Skeletal muscle cell (primary cell): ENCODE data around the gene RMRP.

Source experiments
- DNase-seq: peaks from one replicate; pipeline ENCODE4 v3.0.0-alpha.2; 2010; ENCODE audit warnings: low read depth
- H3K4me3 ChIP-seq: 2 replicates; pipeline ENCODE4 v1.5.1; 2011; ENCODE audit warnings: low read depth, mild to moderate bottlenecking, control low read depth, low read length, moderate library complexity

Gene RMRP

DNA sequence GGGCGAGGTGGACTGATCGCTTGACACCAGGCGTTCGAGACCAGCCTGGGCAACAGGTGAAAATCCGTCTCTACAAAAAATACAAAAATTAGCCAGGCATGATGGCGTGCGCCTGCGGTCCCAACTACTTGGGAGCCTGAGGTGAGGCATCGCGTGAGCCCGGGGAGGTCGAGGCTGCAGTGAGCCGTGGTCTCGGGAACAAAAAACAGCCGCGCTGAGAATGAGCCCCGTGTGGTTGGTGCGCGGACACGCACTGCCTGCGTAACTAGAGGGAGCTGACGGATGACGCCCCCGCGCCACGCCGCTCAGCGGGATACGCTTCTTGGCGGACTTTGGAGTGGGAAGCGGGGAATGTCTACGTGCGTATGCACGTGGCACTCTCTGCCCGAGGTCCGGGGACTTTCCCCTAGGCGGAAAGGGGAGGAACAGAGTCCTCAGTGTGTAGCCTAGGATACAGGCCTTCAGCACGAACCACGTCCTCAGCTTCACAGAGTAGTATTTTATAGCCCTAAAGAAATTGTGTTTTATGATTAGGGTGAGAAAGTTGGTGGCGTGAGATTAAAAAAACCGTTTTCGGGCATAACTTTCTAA is at the start of gene RMRP:
TSS of gene RMRP (minus strand) at position 474 of the 591 bp plus-strand sequence.
- H3K4me3 ChIP-seq, result peak within 1 kb of the TSS; percentile 79
- DNase-seq, result peak; percentile 99

DNA sequence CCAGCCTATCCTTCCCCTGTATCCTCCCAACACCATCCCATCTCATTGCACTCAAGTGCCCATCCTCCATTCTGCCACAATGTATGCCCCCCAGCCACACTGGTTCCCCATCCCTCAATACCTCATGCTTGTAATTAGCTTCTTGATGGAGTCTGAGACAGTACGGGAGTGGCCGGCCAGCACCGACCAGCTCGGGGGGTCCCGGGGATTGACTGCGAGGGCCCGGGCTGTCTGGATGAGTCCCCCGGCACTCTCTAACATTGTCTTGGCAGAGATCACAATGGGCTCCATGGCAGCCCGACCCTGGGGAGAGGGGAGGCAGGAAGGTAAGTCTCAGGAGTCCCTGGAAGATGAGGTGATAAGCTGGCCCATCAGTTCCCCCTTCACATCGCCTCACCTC is 49.1 kb upstream of the RMRP start:
- no peak overlapping the region for H3K4me3 ChIP-seq
- DNase-seq, result no peak

DNA sequence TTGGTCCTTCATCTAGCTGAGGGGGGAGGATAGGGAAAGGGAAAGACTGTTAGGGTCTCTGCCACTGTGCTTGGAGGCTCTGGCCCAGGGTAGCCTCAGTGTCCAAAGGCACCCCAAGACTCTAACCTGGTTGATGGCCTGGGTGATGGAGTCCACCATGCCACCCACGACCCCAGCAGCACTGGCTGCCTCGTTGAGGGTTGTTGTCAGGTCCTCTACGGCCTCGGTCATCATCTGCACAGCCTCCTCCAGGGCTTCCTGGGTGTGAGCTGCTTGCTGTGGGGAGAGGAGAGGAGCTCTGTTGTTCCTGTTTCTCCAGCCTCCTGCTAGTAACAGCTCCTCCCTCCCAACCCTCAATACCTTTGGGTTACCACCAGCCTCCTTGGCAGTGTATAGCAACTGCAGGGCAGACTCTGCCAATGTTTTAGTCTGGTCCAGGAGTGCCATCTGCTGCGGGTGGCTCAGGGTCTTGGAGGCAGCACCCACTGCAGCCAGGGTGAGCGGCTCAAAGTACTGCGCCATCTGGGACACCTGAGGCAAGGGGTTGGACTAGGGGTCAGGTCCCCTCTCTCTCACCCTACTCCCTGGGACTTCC is 48.1 kb upstream of the RMRP start:
- H3K4me3 ChIP-seq, result no peak overlapping the region
- no peak for DNase-seq

DNA sequence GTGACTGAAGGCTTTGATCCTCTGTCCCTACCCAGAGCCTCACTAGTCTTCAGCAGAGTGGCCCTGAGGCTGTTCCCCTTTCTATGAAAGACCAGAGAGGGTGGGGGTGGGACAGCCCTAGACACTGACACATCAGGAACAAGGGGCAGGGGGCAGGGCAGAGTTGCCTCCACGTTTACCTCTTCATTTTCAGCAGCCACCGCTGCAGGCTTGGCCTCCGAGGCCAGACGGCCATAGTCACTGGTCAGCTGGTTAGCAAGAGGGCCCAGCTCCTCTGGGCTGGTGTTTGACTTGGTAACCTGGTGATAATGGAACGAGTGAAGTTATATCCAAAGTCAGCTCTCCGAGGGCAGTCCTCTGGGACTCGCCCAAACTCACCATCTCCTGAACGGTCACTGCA is 47.6 kb upstream of the RMRP start:
- no peak overlapping the region for H3K4me3 ChIP-seq
- DNase-seq, result no peak

DNA sequence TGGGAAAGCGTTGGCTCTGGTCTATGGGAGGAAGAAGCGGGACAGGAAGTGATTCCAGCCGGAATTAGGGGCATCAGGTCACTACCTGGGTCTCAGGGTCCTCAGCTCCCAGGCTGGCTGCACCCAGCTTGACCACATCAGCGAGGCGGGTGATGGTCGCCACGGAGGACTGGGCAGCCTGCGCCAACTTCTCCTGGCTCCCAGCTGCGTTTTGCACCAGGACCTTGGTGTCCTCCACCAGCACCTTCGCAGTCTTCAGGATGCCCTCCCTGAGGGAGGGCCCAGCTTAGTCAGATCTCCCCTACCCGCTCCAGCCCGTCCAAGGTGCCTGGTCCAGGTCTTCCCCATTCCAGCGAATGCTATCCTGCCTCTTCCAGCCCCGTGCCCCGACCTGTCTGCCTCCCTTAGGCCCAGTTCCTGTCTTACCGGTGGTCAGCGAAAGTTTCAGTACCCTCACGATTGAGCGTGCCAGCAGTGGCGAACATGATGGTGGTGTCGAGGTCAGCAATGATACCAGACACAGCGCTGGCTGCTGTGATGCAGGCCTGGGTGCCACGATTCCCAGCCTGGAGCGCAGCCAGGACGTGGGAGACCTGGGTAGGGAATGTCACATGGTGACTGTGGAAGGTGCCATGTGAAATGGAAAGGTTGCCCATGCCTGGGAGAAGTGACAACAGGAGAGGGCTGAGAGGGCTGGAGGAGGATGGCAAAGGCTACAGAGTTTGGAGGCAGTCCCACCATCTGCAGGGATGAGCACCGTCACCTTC is 46.3 kb upstream of the RMRP start:
- DNase-seq, result no peak
- H3K4me3 ChIP-seq, result no peak overlapping the region

DNA sequence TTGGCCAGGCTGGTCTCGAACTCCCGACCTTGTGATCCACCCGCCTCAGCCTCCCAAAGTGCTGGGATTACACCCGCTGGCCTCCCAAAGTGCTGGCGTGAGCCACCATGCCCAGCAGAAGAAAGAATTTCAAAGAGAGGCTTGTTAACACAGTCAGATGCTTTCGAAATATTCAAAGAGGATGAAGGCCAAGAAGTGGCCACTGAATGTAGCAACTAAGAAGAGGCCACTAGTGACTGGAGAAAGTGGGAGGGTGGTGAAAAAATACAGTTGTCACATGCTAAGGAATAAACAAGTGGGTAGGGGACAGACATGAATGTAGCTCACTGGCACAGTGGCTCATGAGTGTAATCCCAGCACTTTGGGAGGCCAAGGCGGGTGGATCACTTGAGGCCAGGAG is 44.9 kb upstream of the RMRP start:
- DNase-seq, result no peak
- H3K4me3 ChIP-seq, result no peak overlapping the region

DNA sequence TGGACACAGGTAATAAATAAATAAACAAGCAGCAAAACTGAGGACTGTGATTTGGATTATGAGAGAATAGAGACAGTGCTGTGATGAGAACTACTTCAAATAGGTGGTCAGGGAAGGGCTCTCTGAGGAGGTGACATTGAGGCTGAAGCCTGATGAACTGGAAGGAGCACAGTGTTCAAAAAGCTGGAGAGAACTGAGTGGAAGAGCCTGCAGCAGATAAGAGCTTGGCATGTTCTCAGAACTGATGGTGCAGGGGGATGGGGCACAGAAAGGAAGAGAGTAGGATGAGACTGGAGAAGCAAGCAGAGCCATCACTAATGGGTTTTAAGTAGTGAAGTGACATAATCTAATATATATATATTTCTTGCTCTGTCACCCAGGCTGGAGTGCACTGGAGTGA is 43.1 kb upstream of the RMRP start:
- no peak overlapping the region for H3K4me3 ChIP-seq
- no peak for DNase-seq

DNA sequence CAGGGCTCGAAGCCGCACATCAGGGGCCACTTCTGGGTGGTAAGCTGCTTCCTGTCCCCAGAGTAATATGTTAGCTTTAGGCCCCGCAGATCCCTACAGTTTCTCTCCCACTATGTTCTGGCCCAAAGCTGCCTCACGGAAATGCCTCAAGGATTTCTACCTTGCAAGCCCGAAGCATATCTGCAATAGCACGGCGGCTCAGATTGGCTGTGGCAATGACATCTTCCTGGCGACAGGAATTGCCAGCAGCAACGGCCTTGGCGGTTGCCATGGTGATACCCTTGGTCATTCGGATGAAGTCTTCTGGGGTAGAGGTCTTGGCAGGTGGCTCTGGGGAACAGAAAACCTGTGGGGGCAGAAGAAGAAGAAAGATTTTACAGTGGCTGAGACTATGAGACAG is 42.2 kb upstream of the RMRP start:
- DNase-seq, result no peak
- no peak overlapping the region for H3K4me3 ChIP-seq

DNA sequence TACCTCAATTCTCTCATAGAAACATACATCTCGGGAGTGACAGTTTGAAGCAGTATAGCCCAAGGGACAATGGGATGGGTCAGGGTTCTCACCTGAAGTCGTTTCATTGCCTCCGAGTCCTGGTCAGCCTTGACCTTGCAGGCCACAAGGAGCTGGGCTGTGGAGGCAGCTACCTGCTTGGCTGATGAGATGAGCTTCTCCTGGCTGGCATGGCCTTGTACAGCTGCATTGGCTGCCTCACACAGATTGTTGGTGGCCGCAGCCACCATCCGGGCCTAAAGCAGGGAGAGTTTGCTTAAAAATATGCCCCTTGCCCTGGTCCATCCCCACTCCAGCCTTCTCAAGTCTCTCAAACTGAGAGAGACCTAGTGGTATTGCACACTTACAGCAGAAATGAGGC is 40.4 kb upstream of the RMRP start:
- H3K4me3 ChIP-seq, result no peak overlapping the region
- DNase-seq, result no peak

DNA sequence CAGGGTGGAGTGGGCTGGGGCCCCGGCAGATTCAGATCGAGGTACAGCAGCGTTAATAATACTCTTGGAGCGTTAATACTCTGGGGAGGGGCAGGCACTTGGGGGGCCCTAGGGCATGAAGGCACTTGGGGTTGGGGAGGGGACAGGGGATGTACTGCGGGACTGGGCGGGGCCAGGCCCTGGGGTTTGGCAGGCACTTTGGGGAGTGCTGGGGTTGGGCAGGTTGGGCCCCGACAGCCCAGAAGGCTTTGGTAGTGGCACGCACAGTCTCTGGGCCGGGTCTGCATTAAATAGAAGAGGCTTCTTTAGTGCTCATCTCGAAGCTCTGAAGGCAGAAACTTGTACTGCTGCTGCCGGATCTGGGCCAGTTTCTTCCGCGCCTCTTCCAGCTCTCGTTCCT is 39.7 kb upstream of the RMRP start:
- DNase-seq, result no peak
- H3K4me3 ChIP-seq, result no peak overlapping the region

DNA sequence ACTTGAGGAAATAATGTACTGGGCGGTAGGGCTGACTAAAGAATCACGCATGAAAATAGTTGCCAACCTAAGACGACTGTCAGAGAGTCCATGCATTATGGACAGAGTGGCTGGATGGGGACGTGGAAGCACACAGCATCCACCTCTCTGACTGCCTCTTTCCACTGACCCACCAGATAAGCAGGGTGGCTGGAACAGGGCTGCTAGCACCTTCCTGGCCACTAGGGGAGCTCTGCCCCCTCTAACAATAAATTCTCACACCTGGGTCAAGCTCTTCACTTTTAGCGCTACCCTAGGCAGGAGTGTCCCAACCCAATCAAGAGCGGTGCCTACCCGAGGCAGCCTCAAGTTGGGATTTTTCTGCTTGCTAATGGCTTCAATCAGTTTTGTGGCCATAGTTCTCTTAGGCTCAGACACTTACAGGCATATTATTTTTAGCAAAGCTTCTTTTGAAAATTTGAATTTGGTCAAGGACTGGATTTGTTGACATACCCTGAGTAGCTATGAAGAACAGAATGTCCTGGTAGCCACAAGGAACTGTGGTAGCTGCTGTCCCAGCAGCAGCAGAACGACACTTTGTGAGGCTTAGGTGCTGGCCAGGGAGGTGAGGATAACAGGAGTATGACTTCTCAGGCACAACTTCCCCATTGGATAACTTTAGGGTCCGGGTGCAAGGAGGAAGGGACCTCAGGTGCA is 38.8 kb upstream of the RMRP start:
- DNase-seq, result no peak
- H3K4me3 ChIP-seq, result no peak overlapping the region

DNA sequence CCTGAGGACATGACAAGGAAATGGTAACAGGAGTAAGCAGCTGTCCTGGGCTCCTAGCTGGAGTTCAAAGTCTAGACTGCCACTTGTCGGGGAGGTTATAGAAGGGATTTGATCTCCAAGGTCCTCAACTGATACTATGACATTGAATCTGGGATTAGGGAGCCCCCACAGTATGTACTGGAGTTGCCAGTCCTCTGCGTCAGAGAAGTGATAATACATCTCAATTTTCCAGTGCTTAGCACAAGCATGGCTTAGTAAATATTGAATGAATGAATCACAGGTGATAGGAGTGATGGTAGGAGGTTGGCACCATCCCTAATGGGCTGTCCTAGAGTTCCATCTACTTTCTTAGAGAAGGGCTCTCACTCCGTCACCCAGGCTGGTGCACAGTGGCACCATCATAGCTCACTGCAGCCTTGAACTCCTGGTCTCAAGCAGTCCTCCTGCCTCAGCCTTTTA is 38.2 kb upstream of the RMRP start:
- no peak overlapping the region for H3K4me3 ChIP-seq
- DNase-seq, result no peak

DNA sequence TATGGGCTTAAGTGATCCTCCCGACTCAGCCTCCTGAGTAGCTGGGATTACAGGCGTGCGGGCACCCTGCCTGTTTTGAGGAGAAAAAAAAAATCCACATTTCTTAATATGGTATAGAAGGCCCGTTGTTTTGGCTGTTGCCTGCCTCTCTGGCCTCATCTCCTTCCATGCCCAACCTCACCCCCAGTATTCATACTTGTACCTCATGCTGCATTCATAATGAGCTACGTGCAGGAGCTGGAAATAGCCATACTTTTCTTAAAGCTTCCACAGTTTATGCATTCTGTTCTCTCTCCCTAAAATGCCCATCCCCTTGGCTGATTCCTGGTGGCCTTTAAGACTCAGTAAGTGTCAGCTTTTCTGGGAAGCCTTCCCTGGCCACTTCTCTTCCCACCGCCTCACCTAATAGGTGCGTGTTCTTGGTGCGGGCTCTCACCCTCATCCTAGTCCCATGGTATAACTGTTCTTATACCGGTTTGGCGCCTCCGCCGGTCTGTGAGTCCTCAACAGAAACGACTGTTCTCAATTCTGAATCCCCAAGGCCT is 34.0 kb upstream of the RMRP start:
- no peak for DNase-seq
- H3K4me3 ChIP-seq, result no peak overlapping the region

DNA sequence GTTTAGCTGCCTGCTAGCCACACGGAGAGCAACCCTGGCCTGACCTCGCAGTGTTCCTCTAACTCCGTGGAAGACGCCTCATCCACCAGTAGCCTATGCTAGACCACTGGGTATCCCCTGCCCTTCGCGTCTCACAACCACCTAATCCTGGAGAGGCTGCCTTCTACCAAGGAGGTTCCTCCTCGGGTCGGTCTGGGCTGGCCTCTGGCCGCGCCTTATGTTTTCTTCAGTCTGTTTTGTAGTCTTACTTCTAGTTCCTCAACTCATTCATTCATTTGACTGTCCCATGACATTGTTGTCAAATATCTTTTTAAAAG is 33.5 kb upstream of the RMRP start:
- DNase-seq, result no peak
- H3K4me3 ChIP-seq, result peak overlapping the region; percentile 99

DNA sequence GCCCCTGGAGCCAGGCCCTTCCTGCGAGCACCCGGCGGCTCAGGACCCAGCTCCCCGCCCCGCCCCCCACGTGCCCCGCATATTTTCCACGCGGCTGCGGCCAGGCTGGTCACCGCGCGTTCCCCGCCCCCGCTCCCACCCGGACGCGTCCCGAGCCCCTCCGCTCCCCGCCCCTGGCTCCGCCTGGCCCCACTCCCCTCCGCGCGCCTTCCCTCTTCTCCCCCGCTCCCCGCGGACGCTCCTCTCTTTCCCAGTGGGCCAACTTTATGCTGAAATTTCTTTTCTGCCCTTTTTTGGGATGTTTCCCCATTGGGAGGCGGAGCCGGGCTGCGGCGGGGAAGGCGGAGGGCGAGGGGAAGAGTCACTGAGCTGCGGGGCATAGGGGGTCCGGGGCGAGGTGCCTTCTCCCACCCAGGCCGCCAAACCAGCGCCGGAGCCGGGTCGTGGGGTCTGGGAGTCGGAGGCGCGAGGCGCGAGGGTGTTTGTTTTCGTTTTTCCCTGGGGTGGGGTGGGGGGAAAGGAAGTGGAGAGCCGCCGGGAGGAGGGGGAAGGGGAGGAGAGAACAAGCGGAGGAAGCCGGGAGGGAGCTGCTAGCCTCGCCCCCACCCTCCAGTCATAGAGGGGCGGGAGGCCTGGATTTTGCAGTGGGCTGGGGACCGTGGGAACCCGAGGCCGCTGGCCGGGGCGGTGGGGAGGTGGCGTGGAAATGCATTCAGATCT is 33.0 kb upstream of the RMRP start:
- peak overlapping the region; percentile 99 for H3K4me3 ChIP-seq
- peak; percentile 53 for DNase-seq

DNA sequence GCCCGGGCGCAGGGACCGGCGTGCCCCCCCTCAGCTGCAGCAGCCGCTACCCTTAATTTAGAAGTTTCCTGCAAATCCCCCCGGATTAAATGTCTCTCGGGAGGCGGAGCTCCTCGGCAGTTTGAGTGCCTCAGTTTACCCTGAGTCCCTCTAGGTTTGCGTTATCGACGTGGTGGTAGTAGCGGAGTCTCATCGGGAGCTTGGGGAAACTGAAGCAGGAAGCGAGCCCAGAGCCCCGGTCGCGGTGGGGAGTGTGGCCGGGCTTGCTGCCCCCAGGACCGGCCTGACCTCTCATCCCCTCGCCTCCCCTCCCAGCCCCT is 32.4 kb upstream of the RMRP start:
- peak overlapping the region; percentile 99 for H3K4me3 ChIP-seq
- DNase-seq, result peak; percentile 29

DNA sequence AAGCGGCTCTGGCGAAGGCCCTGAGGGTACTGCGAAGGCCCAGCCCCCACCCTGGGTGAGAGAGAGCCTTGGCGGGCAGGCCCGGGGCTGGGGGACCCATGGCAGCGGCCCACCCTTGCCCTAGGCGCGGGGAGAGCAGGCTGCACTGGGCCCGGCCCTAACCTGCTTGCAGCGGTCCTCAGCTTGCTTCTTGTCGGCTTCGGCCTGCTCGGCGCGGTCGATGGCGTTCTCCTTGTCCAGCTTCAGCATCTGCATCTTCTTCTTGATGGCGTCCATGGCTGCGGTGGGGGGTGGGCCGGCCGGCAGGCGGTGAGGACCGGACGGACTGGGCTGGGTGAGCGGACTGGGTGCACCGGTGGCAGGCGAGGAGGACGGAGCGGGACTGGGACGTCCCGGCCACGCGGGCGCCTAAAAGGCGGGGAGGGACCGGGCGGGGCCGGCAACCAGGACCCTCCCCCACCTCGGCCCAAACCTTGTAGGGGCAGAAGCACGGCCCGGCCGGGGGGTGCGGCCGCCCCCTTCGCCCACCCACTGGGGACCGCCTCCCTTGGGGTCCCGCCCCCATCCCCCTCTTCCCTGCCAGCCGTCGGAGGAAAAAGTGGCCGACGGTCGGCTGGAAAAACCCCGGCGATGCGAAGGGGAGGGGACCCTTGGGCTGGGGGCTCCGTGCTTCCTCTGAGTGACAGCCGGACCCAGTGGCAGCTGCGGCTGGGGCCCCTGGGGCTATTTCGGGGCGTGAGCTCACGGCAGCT is 31.9 kb upstream of the RMRP start, which contains the start of gene TPM2:
TSS of gene TPM2 (minus strand) at position 384 of the 752 bp plus-strand sequence. CDS start at position 276, 108 bp downstream.
- peak within 1 kb of the TSS; percentile 99 for H3K4me3 ChIP-seq
- DNase-seq, result peak; percentile 73

DNA sequence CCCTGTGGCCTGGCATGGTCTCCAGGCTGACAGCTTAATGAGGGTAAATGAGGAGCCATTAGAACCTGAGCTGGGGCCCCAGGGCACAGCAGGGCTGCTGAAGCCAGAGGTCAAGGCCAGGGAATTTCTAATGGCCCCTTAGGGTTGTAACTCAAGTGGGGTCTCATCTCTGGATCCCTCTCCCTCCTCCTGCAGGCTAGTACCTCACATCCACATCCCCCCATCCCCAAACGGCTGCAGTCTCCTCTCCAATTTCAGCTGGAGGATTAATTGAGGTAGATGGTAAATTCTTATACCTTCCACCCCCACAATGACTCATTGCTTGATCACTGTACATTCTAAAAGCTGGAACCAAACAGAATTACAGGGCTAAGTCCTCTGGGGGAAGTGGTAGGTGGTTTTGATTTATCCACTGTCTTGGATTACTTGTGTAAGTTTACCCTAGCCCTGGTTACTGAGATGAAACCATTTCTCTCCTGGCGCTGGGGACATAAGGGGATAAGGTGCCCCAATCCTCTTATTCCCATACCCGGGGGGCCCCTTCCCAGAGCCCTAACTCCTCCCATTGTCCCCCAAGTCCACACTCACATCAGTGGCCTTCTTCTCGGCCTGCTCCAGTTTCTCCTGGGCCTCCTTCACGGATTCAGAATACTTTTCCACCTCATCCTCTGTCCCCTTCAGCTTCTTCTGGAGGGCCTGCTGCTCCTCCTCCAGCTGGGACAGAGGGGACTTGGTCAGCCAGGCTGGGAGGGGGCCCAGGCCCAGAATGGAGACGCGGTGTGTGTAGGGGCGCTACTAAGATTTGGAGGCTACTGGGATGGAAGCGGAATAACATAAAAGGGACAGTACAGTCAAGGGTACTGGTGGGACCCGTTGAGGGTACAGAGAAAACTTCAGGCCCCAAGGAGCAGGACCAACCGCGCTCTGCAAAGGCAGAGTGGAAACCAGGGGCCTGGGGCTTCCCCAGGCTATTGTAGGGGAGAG is 31.0 kb upstream of the RMRP start:
- DNase-seq, result peak; percentile 71
- H3K4me3 ChIP-seq, result peak overlapping the region; percentile 99
